Germinal center (tissue), 1 donor: ENCODE measurements around the gene TMEM163.
"Not testable (repeated sequence)": the region's sequence is repeated elsewhere in the genome, so short reads cannot be mapped to it uniquely, and the experiment has no call there.

ENCODE experiments used
- DNase-seq: peaks from one replicate; pipeline ENCODE4 v3.0.0; 2012; ENCODE audit warnings: mixed read lengths, low spot score

The TMEM163 gene

DNA sequence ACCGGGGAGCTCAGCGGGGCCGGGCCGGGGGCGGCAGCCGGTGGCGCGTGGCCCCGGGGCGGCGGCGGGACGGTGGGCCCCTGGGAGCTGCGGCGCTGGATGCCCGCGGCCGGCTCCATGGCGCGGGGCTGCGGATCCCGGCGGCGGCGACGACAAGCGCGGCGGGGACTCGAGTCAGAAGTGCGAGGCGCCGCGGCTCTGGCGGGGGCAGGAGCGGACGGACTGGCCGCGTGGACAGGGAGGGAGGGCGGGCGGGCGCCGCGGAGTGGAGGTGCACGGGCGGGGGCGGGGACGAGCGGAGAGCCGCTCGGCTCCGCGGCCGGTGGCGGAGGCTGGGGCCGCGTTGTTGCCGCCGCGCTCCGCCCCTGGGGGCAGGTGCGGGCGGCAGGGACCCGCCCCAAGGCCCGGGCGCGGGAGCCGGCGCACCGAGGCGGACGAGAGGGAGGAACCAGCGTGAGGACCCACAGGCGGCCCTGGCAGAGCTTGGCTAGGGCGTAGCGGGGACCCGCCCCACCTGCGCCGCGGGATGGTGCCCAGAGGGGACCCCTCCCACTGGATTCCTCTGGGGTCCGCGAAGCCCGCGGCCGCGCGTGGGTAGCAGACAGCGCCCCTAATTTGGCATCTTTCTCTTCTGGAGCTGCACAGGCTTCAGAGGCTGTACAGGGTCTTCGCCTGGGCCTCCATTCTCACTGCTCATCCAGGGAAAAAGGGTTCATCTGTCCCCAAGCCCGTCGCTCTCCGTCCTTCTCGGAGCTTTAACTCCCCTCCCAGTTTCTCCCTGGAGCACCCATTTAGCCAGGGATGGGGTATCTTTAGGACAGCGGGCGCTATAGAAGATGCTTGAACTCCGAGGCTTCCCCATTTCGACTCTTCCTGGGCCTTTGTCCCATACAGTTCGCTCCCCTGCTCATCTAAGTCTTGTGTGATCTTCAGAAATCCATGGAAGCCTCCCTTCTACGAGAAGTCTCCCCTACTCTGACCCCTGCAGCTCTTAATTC, at the start of gene TMEM163:
TSS of gene TMEM163 (minus strand) at position 184 of the 998 bp plus-strand sequence.
- peak; percentile 85 for DNase-seq

DNA sequence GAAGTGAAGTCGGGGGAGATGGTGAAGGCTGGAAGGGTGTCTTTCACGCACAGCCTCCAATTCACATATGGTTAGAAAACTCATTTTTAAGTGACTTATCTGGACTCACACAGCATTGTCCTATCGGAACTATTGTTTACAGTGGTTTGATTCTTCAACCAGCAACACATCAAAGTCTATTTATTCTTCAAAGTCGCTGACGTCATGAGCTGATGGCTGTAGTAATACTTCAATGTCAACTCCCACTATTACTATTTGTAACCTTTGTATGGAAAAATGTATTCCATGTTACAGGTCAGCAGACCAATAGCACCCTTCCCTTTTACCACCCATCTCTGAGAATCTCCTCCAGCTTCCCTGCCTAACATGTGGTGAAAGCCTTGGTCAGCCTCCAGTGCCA, 47.8 kb upstream of the TMEM163 start:
- no peak for DNase-seq

DNA sequence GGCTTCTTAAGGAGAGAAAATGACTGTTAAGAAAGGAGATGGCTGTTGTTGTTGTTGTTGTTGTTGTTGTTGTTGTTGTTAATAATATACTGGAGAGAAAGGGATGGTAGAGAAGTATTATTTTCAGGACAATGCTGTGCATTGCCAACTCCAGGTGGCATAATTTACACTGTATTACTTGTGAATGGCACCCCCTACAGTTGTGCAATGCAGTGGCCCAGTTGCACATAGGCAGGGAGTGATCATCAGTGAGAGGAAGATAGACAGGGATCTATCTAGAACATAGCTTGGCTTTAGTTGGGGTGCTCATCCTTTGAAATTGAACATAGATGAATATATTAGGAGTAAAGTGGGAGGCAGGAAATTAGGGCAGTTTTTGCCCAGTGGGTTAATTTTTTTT, 47.2 kb upstream of the TMEM163 start:
- DNase-seq, result no peak

DNA sequence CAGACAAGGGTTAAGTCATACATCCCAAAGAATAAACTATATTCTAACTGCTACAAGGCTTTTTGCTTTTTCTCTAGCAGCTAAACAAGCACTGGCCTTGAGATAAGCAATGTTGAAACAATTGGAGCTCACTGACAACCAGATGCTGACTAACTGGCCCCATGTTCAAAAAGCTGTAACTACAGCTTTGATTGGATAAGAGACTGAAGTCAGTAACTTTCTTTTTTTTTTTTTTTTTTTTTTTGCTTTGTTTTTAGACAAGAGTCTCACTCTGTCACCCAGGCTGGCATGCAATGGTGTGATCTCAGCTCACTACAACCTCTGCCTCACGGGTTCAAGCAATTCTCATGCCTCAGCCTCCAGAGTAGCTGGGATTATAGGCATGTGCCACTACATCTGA, 45.4 kb upstream of the TMEM163 start:
- DNase-seq, result no peak

DNA sequence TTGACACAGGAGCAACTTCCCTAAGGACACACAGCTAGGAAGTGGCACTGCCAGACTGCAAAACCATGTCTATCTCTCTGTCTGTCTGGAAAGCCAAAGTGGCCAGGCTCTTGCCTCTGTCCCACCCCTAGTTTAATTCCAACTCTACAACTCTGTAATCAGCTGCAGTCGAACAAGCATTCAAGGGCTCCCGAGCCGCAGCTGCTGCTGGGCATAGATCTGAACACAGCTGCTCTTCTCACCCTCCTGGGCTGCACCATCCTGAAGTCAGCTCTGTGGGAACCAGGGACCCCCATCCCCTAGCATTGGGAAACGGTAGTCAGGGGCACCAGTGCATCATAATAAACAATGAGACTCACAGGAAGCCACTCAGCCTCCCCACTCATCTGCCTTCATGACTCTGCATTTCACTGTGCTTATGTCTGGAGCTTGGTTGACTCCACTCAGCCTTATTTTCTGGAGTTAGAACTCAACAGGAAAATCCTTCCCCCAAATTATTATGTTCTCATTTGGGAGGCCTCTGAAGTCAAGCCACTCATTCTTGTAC, 44.4 kb upstream of the TMEM163 start:
- DNase-seq, result no peak

DNA sequence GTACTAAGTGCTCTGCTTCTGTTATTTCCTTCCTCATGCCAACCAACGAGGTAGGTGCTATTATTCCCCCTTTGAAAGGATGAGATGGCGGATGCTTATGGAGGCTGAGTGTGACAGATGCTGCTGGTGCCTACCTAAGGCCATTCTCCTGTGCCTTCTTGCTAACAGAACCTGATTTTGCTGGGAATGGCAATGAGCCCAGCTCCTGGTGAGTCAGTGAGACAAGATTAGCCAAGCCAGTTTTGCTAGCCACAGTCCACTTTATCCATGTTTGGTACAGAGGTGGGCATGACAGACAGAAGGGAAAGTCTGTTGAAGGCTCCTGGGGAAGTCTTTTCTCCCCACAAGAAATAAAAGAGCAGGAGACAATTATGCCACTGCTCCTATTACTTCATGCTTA, 43.7 kb upstream of the TMEM163 start:
- DNase-seq, result no peak

DNA sequence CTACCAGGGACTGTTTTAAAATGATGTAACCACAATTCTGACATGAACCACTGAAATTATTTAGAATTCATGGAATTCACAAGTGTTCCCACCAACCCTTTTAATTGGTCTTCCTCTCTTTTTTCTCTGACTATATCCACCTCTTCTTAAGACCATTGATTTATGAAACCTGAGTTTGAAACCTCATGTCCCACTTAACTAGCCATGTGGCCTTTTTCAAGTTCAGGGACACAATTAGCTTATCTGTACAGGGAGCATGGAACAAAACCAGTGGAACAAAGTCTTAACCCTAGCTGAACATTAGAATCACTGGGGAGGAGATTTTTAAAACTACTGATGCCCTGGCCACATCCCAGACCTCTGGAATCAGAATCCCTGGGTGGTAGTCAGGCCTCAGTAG, 41.6 kb upstream of the TMEM163 start:
- no peak for DNase-seq

DNA sequence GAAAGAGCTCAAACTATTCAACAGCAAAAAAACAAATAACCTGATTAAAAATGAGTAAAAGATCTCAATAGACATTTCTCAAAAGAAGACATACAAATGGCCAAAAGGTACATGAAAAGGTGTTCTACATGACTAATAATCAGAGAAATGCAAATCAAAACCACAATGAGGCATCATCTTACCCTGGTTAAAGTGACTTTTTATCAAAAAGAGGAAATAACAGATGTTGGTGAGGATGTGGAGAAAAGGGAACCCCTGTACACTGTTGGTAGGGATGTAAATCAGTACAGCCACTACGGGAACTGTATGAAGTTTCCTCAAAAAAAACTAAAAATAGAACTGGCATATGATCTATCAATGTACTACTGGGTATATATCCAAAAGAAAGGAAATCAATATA, 39.8 kb upstream of the TMEM163 start:
- DNase-seq, result peak; percentile 36

DNA sequence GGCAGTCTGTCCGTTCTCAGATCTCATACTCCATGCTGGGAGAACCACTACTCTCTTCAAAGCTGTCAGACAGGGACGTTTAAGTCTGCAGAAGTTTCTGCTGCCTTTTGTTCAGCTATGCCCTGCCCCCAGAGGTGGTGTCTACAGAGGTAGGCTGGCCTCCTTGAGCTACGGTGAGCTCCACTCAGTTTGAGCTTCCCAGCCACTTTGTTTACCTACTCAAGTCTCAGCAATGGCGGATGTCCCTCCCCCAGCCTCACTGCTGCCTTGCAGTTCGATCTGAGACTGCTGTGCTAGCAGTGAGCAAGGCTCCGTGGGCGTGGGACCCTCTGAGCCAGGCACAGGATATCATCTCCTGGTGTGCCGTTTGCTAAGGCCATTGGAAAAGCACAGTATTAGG, 33.2 kb upstream of the TMEM163 start:
- not testable (repeated sequence) for DNase-seq

DNA sequence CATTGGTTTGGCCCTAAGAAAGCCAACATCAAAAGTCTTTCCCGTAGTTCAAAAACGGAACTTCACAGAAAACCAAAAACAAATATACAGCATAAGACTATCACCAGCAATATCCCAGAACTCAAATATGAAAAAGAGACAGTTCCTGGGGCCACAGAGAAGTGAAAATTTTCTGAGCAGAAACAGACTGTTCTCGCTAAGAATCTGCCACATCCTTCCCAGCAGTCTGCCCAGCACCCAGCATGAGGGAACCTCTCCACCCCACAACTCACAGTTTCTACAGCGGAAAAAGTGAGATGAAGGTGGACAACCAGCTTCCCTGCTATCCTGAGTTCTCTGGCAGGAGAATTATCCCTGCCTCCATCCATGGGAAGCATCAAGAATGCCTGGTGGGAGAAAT, 26.7 kb upstream of the TMEM163 start:
- DNase-seq, result no peak

DNA sequence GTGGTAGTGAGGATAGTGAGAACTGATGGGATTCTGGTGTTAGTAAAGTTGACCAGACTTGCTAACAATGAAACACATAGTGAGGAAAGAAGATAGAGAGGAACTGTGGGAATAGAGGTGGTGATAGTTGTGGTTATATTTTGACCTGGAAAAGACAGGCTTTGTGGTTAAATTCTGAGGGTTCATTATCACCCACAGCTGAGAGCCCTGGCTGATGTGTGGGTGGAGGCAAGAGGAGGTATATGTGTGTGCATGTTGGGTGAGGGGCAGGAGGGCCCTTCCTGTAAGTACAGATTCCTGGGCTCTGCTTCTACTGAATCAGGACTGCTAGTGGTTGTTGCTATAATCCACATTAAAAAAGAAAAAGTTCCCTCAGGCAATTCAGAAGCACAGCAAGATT, 26.2 kb upstream of the TMEM163 start:
- DNase-seq, result no peak

DNA sequence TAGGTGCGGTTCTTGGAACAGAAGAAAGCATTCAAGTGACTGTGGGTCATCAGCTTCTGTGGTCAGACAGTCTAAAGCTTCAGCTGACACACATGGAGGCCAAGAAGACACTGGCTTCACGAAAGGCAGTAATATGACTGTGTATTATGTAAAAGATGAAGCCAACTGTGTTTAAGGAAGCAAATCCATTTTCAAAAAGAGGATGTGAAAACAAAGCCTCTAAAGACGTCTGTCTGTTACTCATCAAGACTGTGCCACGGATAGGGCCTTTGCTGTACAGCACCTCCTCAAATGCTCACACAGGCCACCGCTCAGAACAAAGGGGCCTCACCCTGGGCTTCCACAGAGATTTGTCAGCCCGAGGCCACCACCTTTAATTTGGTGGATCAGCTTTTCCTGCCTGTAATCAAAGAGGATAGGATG, 21.1 kb upstream of the TMEM163 start:
- peak; percentile 68 for DNase-seq

DNA sequence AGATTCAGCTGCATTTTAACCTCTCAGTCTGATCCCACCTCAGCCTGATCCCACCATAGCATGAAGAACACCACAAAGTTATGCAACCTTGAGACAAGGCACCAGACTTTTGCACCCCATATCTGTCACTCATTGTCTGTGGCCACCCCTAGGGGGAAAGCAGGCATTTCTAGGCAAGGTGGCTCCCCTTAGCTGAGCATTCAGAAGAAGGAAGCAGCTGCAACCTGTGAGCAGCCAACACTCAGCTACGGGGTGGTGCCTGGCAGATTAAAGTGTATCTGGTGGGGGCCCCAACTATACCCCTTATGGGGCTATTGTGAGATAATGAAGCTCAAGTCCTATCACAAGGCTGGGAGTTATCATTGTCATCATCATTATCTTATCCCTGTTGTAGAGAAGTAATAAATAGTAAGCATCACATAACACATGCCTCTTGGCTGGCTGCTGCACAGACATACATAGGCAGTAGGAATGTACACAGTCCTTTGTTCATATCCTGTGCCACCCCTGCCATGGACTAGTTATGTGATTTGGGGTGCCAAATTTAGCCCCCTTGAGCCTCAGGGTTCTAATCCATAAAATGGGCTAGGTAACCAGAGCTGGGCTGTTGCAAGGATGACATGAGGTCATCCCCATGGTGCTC, 20.6 kb upstream of the TMEM163 start:
- peak; percentile 43 for DNase-seq

DNA sequence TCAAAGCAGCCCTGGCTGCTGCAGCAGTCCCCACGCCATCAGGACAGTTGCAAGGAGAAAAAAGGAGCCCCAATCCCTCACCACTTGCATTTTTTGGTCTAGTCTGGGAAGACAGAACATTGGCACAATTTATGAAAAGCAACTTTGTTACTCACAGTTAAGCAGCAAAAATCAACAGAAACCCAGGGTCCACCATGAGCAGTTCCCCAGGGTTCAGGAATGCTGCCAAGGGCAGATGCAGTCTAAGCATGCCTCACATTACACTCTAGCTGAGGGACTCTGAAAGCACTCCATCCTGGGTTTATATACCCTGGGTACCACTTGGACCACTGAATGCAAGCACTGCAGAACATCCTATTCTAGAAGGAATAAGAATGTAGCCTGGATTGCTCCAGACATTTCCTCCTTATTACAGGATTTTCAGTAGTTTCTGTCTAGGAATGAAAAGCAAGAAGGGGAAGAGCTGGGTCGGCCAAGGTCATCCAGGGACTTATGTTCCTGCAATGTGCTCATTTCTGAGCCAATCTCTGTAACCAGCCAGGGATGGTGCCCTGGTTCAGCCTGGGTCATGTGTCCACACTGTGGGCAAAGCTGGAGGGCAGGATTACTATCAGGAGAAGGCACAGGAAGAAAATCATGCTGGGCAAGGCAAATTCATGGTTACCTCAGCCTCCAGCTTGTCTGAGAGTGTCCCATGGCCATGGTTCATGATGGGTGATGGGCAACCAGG, 19.5 kb upstream of the TMEM163 start:
- no peak for DNase-seq

DNA sequence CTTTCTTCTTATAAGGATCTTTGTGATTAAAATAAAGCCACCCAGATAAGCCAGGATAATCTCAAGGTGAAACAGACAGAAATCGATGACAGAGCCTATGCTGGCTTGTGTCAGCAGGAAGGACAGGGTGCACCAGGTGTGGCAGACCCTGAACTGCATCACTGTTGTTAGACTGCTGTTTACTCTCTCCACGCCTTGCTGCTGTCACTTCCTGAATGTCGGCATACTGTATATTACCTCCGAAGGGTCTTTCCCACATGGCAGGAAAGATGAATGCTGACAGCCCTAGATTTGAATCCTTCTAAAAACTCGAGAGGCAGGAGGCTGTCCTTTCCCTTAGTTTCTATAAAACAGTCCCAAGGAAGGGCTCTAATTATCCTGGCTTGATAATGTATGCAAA, 18.9 kb upstream of the TMEM163 start:
- DNase-seq, result no peak

DNA sequence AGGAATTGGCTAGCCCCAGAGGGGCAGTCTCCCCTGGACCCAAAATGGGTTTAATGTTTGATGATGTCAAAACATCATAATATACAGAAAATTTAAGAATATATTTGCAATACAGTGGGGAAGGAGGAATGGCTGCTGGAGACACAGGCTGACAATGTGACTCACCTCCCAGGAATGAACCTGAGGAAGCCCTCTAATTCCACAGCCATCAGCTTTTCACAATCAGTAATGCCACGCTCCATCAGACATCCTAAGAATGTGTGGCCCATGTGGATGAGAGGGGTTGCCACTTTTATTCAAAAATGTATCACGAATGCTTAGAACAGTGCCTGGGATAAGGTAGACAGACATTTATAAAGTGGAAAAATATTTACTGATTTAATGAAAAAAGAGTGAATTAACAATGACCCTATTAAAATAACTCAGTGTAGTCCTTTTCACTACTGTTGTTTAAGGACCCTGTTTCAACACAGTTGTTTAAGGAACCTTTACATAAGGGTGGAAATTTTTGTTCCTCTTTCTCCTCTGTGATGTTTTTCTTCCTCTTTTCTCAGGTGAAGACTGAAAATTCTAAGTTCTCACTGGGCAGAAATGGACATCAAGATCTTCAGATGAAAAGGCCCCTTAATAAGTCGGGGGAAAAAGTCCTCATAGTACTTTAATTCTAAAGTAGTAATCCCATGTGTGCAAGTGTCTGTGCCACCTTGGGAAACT, 17.5 kb upstream of the TMEM163 start:
- DNase-seq, result peak; percentile 34

DNA sequence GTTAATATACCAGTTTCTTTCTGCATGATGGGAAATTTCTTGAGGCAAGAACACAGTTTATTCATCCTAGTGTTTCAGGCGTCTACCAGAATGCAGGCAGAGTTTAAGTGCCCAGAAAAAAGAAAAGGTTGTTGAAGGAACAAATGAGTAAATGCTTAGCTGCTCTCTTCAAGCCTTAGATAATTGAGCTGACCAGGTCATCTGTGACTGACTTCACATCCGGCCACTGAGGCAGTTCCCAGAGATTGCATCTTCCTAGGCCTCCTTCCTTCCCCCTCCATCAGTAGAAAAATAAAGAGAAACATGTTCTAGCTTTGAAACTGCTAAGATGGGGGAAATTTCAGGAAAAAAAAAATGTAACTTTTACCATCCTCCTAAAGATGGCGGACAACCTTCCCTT, 9.4 kb upstream of the TMEM163 start:
- no peak for DNase-seq

DNA sequence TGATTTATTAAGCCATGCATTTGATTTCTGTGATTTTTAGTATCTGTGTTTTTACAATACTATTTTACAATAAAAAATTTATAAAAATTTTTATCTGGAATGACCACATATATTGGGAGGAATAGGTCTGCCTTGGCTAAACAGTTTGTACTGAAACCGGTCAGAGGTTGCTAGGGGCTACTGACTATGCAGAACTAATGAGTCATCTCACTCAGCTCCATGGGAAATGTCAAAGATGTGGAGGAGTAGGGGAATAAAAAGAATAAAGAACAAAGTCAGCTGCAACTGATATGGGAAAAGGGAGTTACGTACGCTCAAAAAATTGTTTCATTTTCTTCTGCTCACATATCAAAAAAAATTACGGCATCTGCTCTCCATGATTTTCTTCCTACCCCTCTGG, 8.6 kb upstream of the TMEM163 start:
- DNase-seq, result no peak

DNA sequence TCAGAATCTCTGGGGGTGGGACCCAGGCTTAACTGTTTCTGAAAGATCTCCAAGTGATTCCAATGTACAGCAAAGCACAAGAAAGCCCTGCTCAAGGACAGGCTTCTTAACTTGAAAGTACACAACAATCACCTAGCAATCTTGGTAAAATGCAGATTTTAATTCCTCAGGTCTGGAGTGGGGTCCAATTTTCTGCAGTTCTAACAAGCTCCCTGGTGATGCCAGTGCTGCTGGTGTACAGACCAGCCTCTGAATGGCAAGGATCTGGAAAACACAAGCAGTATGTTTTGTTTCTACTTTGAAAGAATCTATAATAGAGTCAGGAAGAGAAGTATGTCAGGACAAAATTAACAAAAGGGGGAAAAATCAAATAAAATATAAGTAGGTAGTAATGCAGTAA, 7.8 kb upstream of the TMEM163 start:
- DNase-seq, result no peak

DNA sequence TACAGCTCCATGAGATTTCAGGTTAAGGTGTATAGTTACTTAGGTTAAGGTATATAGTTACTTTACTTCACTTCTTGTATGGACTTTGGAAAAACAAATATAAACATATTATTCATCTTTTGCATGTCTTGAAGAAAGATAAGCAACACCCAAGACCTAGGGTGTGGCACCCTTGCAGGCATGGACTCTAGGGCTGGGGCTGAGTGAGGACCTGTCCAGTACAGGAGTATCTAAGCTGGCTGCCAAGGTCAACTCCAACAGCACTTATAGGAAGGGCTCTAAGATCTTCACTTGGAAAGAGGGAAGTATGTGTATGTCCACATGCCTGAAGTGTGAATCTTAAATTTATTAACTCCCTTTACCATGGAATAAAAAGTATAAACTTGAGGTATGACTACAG, 7.1 kb upstream of the TMEM163 start:
- DNase-seq, result no peak

DNA sequence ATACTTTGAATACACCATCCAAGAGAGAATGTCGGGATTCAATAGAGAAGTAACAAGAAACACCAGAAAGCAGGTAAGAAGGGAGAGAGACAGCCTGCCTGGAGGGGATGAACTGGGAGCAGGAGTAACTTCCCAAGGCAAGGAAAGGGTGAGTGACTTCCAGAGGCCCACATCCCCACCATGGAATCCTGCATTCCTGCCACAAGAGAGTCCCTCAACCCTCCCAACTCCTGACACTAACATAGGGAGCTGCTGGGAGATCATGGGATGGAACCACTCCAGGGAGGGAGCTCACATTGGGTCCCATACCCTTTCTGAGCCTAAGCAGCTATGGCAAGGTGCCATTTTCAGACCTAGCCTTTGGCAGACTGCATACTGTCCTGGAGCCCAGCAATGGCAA, 5.5 kb upstream of the TMEM163 start:
- no peak for DNase-seq

DNA sequence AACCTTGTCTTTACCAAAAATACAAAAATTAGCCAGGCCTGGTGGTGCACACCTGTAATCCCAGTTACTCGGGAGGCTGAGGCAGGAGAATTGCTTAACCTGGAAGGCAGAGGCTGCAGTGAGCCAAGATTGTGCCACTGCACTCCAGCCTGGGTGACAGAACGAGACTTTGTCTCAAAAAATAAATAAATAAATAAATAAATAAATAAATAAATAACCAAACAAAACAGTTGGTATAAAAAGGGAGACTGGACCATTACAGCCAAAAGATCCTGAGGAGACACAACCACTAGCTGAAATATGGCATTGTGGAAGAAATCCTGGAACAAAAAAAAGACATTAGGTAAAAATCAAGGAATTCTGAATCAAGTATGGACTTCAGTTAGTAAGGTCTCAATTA, 4.9 kb upstream of the TMEM163 start:
- not testable (repeated sequence) for DNase-seq
